Hepatocyte (in vitro differentiated cells): ENCODE results near the gene CHD6.

Experiments
- EZH2 ChIP-seq: fragments of 200-600 bp; sonication (generic); IDR thresholded peaks from 2 replicates; pipeline ENCODE4 v1.6.1; 2016; ENCODE audit warnings: antibody characterized with exemption, mild to moderate bottlenecking, borderline replicate concordance
- EZH2phosphoT487 ChIP-seq: fragments of 200-600 bp; sonication (generic); IDR thresholded peaks from one replicate; pipeline ENCODE4 v1.6.1; 2018; ENCODE audit warnings: antibody characterized with exemption, mild to moderate bottlenecking, low read depth, moderate library complexity; ENCODE audit not compliant: unreplicated experiment, severe bottlenecking
- TF ChIP-seq, protein P1 (sequence below): fragments of 200-600 bp; sonication (generic); IDR thresholded peaks from 2 replicates; pipeline ENCODE4 v1.5.1; 2016; ENCODE audit warnings: antibody characterized with exemption, mild to moderate bottlenecking; ENCODE audit not compliant: poor library complexity

DNA sequence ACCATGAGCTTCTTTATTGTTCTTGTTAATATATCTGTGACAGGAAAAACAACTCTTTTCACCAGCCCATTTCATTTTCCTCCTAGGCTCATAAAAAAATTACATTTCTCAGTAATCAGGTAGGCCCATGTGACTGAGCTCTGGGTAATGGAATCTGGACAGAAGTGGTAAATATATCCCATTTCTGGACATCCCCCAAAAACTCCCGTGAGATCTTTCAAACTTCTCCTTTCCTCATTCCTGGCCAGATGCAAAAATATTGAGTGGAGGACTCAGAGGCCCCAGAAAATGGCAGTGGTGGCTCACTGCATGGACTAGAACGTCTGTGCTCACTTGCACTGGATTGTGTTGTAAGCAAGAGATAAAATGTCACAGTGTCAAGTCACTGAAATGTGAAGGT is 3.8 kb upstream of the CHD6 start:
- TF ChIP-seq, protein P1, sequence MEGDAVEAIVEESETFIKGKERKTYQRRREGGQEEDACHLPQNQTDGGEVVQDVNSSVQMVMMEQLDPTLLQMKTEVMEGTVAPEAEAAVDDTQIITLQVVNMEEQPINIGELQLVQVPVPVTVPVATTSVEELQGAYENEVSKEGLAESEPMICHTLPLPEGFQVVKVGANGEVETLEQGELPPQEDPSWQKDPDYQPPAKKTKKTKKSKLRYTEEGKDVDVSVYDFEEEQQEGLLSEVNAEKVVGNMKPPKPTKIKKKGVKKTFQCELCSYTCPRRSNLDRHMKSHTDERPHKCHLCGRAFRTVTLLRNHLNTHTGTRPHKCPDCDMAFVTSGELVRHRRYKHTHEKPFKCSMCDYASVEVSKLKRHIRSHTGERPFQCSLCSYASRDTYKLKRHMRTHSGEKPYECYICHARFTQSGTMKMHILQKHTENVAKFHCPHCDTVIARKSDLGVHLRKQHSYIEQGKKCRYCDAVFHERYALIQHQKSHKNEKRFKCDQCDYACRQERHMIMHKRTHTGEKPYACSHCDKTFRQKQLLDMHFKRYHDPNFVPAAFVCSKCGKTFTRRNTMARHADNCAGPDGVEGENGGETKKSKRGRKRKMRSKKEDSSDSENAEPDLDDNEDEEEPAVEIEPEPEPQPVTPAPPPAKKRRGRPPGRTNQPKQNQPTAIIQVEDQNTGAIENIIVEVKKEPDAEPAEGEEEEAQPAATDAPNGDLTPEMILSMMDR, result no peak
- no peak for TF ChIP-seq EZH2phosphoT487
- TF ChIP-seq EZH2, result no peak
